ENCODE results near the gene SLC13A4.
"Not testable (repeated sequence)": the region's sequence is repeated elsewhere in the genome, so short reads cannot be mapped to it uniquely, and the experiment has no call there.

SLC13A4 gene

DNA sequence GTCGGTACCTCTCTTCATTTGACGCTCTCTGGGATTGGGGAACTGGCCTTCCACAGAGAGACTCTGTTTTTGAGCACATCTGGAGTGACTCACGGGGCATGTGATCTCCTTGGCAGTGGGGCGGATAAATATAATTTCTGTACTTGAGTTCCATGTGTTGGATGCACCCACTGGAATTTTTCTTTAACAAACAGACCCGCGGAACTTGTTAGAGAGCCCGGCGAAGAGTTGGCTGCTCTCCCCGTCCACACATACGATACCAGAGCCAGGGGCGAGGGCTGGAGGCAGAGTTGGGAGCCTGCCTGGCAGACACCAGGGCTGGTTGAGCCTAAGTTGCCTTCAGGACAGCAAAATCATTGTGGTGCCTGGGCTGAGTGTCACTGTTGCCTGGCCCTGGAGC is 20.8 kb upstream of the SLC13A4 start, which contains the start of gene FAM180A:
Gene FAM180A, minus strand, starts transcription at position 44 of the 400 bp plus-strand sequence. CDS start 233 bp downstream, outside the sequence.
- DNase-seq (ENCODE audit: low read depth in 2 of 2): no peak

DNA sequence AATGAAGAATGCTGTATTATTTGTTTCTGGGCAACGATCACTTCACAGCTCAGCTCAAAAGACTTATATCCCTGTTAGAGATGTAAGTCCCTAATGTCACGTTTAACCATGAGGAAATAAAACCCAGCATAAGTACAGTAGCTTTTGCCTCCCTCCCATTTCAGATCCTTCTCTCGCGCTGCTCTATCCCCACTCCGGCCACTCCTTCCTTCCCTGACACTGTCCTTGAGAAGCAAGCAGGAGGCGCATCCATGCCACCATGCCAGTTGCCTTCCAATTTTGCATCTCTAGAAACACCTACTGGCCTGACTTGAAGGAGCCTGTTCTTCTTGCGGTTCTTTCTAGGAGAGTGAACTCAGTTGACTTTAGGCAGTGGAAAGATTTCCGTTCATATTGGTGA is 19.4 kb upstream of the SLC13A4 start:
- no peak for DNase-seq (ENCODE audit: low read depth in 2 of 2)

DNA sequence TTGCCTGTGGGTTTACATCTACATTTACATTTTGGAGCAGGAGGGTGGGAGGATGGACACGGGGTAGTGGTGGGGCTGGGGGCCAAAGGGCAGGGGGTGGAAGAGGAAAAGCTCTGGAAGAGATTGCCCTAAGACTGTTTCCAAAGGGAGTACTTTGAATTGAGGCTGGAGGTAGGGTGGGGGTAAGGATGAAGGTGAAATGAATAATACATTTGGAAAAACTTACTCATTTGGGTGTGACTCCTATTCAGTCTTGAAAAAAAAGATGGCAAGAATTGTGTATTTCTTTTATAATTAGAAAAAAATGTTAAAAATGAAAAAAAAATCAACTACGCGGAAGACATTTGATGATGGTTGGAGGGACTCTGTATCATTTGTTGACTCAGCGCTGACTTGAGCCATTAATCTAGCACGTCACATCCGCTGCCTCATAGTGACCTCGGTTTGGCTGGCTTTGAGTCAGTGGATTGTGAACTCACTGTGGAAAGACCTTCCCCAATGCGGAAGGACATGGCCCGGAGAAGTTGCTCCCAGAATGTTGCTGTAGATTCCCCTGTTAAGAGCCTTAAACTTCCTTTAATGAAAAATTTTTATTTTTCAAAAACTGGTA is 17.8 kb upstream of the SLC13A4 start:
- DNase-seq (ENCODE audit: low read depth in 2 of 2): no peak

- no peak for DNase-seq (ENCODE audit: low read depth in 2 of 2)
Measured at GRCh38 chr7:135744938-135745702, 17.1 kb upstream of the SLC13A4 start.

- no peak for DNase-seq (ENCODE audit: low read depth in 2 of 2)
Measured at GRCh38 chr7:135743907-135744731, 16.1 kb upstream of the SLC13A4 start.

- DNase-seq (ENCODE audit: low read depth in 2 of 2): no peak
Measured at GRCh38 chr7:135742371-135742770, 14.4 kb upstream of the SLC13A4 start.

GRCh38 chr7:135741905-135742304 is 13.9 kb upstream of the SLC13A4 start:
- no peak for DNase-seq (ENCODE audit: low read depth in 2 of 2)

DNA sequence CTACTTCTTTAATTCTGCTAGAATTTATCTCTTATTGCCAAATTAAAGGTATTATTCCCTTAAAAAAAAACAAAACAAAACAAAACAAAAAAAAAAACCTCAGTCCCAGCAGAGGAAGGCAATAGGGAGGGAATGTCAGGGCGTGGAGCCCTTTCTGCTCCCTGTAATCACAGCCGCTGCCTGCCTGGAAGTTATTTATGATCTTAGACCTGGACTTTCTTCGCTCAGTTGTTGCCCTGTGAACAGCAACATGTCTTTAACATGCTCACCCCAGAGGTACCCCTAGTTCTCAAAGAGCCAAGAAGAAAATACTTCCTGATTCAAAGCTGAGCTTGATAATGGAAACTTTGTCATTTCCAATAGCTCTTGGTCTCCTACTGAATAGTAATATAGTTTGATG is 12.9 kb upstream of the SLC13A4 start:
- DNase-seq (ENCODE audit: low read depth in 2 of 2): no peak

GRCh38 chr7:135737306-135737647 is 9.3 kb upstream of the SLC13A4 start:
- DNase-seq (ENCODE audit: low read depth in 2 of 2): not testable (repeated sequence)

- no peak for DNase-seq (ENCODE audit: low read depth in 2 of 2)
Measured at GRCh38 chr7:135736586-135737305, 8.8 kb upstream of the SLC13A4 start.

DNA sequence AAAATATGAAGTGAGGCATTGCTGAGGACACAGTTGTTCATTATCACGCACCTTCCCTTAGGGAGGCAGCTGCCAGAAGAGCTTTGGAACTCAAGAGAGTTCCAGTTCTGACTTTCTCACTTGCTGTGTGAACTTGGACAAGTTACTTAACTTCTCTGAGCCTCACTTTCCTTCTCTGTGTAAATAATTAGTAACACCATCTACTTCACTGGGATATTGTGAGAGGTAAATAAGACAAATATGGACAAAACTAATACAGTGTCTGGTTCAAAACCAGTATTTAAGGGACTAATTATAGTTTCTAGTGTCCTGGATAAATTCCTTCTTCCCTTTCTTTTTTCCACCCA is 6.3 kb upstream of the SLC13A4 start:
- no peak for DNase-seq (ENCODE audit: low read depth in 2 of 2)

- DNase-seq (ENCODE audit: low read depth in 2 of 2): no peak
Measured at GRCh38 chr7:135733603-135734342, 5.8 kb upstream of the SLC13A4 start.

- DNase-seq (ENCODE audit: low read depth in 2 of 2): no peak
Measured at GRCh38 chr7:135731131-135731530, 3.1 kb upstream of the SLC13A4 start.

- DNase-seq (ENCODE audit: low read depth in 2 of 2): no peak
Measured at GRCh38 chr7:135729230-135729629, 1.2 kb upstream of the SLC13A4 start.

- DNase-seq (ENCODE audit: low read depth in 2 of 2): no peak
Measured at GRCh38 chr7:135726911-135727673, 894 bp downstream of the SLC13A4 start.

GRCh38 chr7:135726276-135726788 is 1.7 kb downstream of the SLC13A4 start:
- no peak for DNase-seq (ENCODE audit: low read depth in 2 of 2)

DNA sequence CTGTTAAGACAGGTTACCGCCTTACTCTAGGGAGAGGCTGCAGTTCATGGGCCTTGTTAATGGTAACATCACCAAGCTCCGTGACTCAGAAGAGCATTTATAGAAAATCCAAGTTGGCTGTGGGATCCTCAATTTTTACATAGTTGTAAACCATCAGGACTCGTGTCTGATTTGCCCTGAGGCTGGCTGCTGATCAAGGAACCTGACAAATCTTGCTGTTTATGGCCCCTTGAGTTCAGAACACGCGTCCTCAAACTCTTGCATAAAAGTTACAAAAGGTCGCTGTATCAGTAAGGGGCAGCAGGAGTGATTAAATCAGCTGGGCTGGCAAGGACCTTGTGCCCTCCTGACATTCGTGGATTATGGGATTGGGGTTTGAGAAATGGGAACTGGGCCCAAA is 4.6 kb downstream of the SLC13A4 start:
- DNase-seq (ENCODE audit: low read depth in 2 of 2): no peak

- DNase-seq (ENCODE audit: low read depth in 2 of 2): no peak
Measured at GRCh38 chr7:135721198-135721820, 6.7 kb downstream of the SLC13A4 start.

DNA sequence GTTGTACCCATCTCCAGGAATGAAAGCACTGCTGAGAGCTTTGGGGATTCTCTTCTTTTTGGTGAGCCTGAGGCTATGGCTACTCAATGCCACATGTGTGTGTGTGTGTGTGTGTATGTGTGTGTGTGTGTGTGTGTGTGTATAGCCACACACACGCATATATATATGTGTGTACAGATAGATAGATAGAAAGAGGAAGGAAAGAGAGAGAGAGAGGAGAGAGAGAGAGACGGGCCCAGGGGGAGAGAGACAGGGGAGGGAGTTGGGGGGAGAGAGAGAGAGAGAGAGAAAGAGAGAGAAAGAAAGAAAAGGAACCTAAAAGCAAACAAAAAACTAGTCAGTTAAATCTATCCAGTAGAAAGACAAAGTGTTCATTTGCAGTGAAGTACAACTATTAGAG is 8.3 kb downstream of the SLC13A4 start:
- no peak for DNase-seq (ENCODE audit: low read depth in 2 of 2)

All from activated CD4-positive, alpha-beta T cell treated with anti-CD3 and anti-CD28 coated beads for 24 hours (primary cell).